HL-60 (cell line): ENCODE data around the gene TTF2.
A peak's percentile ranks its signal among the peaks of the same experiment; 100 is the strongest.

Experiments
- DNase-seq, 2 experiments: peaks; one replicate each; pipeline ENCODE4 v3.0.0-alpha.2; 2010 to 2020; ENCODE audit warnings: low read depth in 1 of 2, low spot score in 1 of 2
- H3K27ac ChIP-seq: fragments of 250-450 bp; sonication (Bioruptor Pico); replicated peaks from 2 replicates; pipeline ENCODE4 v1.5.1; 2020; ENCODE audit warnings: mild to moderate bottlenecking, moderate library complexity
- H3K27me3 ChIP-seq: fragments of 250-450 bp; sonication (Bioruptor Pico); 2 replicates; pipeline ENCODE4 v1.5.1; 2021; ENCODE audit warnings: mild to moderate bottlenecking, moderate library complexity; ENCODE audit not compliant: insufficient read depth, poor library complexity, severe bottlenecking
- H3K4me3 ChIP-seq: replicated peaks from 2 replicates; pipeline ENCODE4 v1.5.1; 2011; ENCODE audit warnings: mild to moderate bottlenecking, control low read depth, low read length; ENCODE audit not compliant: insufficient read depth
- GABPA ChIP-seq: IDR thresholded peaks from 2 replicates; pipeline ENCODE4 v1.6.1; 2012; ENCODE audit warnings: low read depth
- POLR2AphosphoS5 ChIP-seq: IDR thresholded peaks from 2 replicates; pipeline ENCODE4 v1.6.1; 2012; ENCODE audit warnings: low read depth
- SPI1 ChIP-seq: IDR thresholded peaks from 2 replicates; pipeline ENCODE4 v1.6.1; 2012; ENCODE audit warnings: low read depth, mild to moderate bottlenecking, borderline replicate concordance
- TF ChIP-seq, protein P1 (sequence below): IDR thresholded peaks from 2 replicates; pipeline ENCODE4 v1.6.1; 2012; ENCODE audit warnings: low read depth; ENCODE audit not compliant: insufficient replicate concordance
- TF ChIP-seq, protein P2 (sequence below): IDR thresholded peaks from one replicate; pipeline ENCODE4 v1.5.1; 2011; ENCODE audit warnings: low read length, control low read depth, inconsistent platforms; ENCODE audit not compliant: insufficient read depth

TTF2 gene

DNA sequence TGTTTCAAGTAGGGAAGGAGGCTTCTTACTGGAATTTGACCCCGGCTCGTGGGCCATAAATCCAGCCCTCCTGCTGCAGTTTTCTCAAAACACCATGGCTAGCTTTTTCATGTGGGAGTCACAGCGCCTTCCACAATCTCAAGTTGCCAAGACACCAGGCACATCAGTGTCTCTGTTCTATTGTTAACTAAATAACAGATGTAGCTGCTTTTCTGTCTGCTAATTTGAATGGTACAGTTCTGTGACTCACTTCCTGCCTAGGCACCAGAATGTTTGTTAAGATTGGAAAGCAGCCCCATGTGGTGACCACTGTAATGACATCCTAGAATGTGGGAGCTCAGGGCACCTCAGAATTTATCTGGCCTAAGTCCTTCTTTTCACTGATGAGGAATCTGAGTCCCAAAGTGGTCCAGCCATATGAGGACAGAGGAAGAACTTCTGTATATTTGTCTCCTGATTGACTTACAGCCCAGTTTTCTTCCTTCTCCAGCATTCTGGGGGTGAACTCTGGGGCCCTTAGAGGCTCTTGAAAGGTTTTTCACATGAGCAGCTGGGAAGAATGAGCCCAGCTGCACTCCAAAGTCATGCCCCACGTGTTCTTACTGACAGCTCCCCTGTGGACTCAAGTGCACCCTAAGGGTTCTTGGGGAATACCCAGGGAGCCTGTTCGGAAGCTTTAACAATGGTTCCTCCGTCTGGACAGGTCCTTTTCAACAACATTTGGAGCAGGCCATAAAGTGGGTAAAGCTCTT, 33.9 kb downstream of the TTF2 start:
- H3K27ac ChIP-seq = no peak overlapping the region
- peak in 1 of 2 experiments; percentile 15 for DNase-seq
- TF ChIP-seq, protein P1, sequence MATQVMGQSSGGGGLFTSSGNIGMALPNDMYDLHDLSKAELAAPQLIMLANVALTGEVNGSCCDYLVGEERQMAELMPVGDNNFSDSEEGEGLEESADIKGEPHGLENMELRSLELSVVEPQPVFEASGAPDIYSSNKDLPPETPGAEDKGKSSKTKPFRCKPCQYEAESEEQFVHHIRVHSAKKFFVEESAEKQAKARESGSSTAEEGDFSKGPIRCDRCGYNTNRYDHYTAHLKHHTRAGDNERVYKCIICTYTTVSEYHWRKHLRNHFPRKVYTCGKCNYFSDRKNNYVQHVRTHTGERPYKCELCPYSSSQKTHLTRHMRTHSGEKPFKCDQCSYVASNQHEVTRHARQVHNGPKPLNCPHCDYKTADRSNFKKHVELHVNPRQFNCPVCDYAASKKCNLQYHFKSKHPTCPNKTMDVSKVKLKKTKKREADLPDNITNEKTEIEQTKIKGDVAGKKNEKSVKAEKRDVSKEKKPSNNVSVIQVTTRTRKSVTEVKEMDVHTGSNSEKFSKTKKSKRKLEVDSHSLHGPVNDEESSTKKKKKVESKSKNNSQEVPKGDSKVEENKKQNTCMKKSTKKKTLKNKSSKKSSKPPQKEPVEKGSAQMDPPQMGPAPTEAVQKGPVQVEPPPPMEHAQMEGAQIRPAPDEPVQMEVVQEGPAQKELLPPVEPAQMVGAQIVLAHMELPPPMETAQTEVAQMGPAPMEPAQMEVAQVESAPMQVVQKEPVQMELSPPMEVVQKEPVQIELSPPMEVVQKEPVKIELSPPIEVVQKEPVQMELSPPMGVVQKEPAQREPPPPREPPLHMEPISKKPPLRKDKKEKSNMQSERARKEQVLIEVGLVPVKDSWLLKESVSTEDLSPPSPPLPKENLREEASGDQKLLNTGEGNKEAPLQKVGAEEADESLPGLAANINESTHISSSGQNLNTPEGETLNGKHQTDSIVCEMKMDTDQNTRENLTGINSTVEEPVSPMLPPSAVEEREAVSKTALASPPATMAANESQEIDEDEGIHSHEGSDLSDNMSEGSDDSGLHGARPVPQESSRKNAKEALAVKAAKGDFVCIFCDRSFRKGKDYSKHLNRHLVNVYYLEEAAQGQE = no peak
- TF ChIP-seq SPI1 (peak; percentile 1; the same call in 1 of the 2 replicates), GABPA (no peak), POLR2AphosphoS5 (no peak)
- TF ChIP-seq, protein P2, sequence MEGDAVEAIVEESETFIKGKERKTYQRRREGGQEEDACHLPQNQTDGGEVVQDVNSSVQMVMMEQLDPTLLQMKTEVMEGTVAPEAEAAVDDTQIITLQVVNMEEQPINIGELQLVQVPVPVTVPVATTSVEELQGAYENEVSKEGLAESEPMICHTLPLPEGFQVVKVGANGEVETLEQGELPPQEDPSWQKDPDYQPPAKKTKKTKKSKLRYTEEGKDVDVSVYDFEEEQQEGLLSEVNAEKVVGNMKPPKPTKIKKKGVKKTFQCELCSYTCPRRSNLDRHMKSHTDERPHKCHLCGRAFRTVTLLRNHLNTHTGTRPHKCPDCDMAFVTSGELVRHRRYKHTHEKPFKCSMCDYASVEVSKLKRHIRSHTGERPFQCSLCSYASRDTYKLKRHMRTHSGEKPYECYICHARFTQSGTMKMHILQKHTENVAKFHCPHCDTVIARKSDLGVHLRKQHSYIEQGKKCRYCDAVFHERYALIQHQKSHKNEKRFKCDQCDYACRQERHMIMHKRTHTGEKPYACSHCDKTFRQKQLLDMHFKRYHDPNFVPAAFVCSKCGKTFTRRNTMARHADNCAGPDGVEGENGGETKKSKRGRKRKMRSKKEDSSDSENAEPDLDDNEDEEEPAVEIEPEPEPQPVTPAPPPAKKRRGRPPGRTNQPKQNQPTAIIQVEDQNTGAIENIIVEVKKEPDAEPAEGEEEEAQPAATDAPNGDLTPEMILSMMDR = no peak
- no peaks in the 10 kb centered on the region for H3K27me3 ChIP-seq
- no peak overlapping the region for H3K4me3 ChIP-seq

GRCh38 chr1:117094841-117095604, 34.9 kb downstream of the TTF2 start:
- Histone ChIP-seq H3K27ac (no peak overlapping the region), H3K27me3 (no peaks in the 10 kb centered on the region), H3K4me3 (no peak overlapping the region)
- no peak for DNase-seq
- TF ChIP-seq, protein P1 = no peak
- TF ChIP-seq SPI1 (no peak), GABPA (no peak), POLR2AphosphoS5 (no peak)
- TF ChIP-seq, protein P2 = no peak

DNA sequence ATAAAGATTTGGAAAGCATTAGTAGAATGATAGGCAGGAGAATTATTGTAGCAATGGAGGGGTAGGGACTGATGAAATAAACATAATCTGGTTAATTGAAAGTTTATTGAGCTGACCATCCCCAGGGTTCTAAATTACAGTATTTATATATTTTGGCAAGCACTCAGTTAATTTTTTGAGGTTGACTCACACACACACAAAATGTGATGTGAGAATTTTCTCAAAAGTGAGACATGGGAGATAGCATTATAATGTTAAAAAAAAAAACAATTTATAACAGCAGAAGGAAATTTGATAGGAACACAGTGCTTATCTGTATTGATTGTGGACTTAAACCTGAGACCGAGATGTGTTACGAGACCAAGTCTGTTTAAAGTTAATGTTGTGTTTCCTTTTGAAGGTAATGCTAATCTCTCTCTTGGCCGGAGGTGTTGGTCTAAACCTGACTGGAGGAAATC, 36.9 kb downstream of the TTF2 start:
- Histone ChIP-seq H3K4me3 (no peak overlapping the region), H3K27me3 (no peaks in the 10 kb centered on the region), H3K27ac (no peak overlapping the region)
- no peak for DNase-seq
- TF ChIP-seq, protein P1 = no peak
- no peak for TF ChIP-seq POLR2AphosphoS5
- TF ChIP-seq, protein P2 = no peak
